Memory B cell (primary cell): Measurements from ENCODE around the gene WDR73.
"Not testable (repeated sequence)": the region's sequence is repeated elsewhere in the genome, so short reads cannot be mapped to it uniquely, and the experiment has no call there.

Source experiments
- ATAC-seq: fragments of 150-1000 bp; cut with Tn5 transposase; 2 replicates; pipeline ENCODE4 v1.10.0; 2021; ENCODE audit warnings: low read depth, mild to moderate bottlenecking, moderate library complexity
- DNase-seq, 2 donors: peaks; one replicate each; pipeline ENCODE4 v3.0.0; 2022; ENCODE audit warnings: low spot score in 2 of 2
- H3K27ac Mint-ChIP-seq: one replicate; pipeline ENCODE4 v1.8.0; 2022; ENCODE audit warnings: mild to moderate bottlenecking, moderate library complexity, mixed read lengths
- H3K27me3 Mint-ChIP-seq: one replicate; pipeline ENCODE4 v1.8.0; 2022; ENCODE audit warnings: mixed read lengths
- H3K36me3 Mint-ChIP-seq: one replicate; pipeline ENCODE4 v1.8.0; 2022; ENCODE audit warnings: mild to moderate bottlenecking, mixed read lengths
- H3K4me1 Mint-ChIP-seq: one replicate; pipeline ENCODE4 v1.8.0; 2022; ENCODE audit warnings: mixed read lengths
- H3K4me3 Mint-ChIP-seq: one replicate; pipeline ENCODE4 v1.8.0; 2022; ENCODE audit warnings: mild to moderate bottlenecking, moderate library complexity, mixed read lengths
- H3K9me3 Mint-ChIP-seq: one replicate; pipeline ENCODE4 v1.8.0; 2022; ENCODE audit warnings: mixed read lengths

WDR73 gene

DNA sequence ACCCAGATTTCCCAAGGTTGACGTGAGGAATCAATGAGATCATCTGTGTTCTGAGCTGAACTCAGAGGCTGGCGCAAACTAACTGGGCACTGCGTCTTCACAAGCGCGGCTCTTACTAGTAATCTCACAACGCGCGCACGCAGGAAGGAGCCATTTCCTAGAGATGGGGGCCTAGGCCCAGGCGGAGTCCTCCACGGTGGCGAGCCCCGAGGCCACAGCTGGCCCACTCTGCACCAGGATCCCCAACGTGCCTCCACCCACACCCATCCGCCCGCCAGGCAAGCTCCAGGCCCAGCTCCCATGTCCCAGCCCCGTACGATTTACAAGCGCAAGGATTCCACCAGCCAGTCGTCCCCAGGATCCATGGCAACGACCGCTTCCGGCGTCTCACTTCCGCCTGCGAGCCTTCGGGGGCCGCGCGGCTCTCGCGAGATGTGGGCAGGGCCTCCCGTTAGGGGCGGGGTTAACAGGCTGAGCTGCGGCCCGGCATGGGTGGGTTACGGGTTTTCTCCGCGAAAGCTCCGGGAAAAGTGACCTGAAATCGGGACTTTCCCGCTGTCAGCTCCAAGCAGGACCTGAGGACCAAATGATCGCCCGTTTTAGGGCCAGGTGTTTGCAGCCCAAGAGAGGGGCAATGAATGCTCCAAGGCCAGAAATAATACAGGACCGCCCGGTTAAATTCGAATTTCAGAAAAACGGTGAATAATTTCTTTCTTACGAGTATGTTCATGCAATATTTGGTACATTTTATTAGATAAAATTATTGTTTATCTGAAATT is at the start of gene WDR73:
WDR73 (minus strand) TSS at position 374 of the 779 bp plus-strand sequence; CDS start at position 365, 9 bp downstream.
- H3K27me3 Mint-ChIP-seq: no peaks in the 10 kb centered on the region
- peak; percentile 75 for ATAC-seq
- DNase-seq: peak; percentile 95 to 97
- no peaks in the 10 kb centered on the region for H3K9me3 Mint-ChIP-seq
- H3K4me3 Mint-ChIP-seq: peak within 1 kb of the TSS; percentile 99
- peaks cover 10% of the 10 kb centered on the region for H3K36me3 Mint-ChIP-seq
- H3K27ac Mint-ChIP-seq: peak within 1 kb of the TSS; percentile 98
- H3K4me1 Mint-ChIP-seq: peaks cover 31% of the 10 kb centered on the region

- no peak for DNase-seq
- peaks cover 38% of the 10 kb centered on the region for H3K4me1 Mint-ChIP-seq
- no peaks in the 10 kb centered on the region for H3K27me3 Mint-ChIP-seq
- peak overlapping the region; percentile 16 for H3K27ac Mint-ChIP-seq
- H3K9me3 Mint-ChIP-seq: no peaks in the 10 kb centered on the region
- H3K36me3 Mint-ChIP-seq: peaks cover 6% of the 10 kb centered on the region
- ATAC-seq: no peak
- no peak overlapping the region for H3K4me3 Mint-ChIP-seq
These were observed 49.7 kb upstream of the WDR73 start for GRCh38 chr15:84703808-84704207.

DNA sequence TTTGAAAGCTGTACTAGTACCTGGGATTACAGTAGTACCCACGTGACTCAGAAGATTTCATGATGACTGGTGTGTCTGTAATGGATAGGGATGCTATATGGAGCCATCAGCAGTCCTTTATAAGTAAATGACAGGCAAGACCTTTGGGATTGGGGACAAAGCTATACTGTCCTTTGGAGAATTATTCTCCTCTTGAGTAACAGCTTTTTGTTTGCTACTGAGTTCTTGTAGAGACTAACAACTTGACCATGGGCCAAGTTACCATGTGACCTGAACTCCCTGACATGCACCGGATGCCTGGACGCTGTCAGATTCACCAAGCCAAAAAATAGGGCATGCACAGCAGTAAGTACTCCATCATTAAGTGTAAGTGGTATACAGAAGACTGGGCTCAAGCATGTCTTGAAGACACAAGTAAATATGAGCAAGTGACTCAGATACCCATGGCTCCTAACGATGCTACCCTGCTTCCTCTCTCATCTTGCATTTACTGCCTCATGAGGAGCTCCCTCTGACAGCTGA is 48.9 kb upstream of the WDR73 start:
- Mint-ChIP-seq H3K36me3 (peaks cover 5% of the 10 kb centered on the region), H3K9me3 (no peaks in the 10 kb centered on the region), H3K4me1 (peaks cover 37% of the 10 kb centered on the region), H3K27ac (peak overlapping the region; percentile 53), H3K27me3 (no peaks in the 10 kb centered on the region), H3K4me3 (no peak overlapping the region)
- ATAC-seq (no peak), DNase-seq (no peak)

- DNase-seq: no peak
- no peaks in the 10 kb centered on the region for H3K27me3 Mint-ChIP-seq
- H3K4me3 Mint-ChIP-seq: no peak overlapping the region
- no peaks in the 10 kb centered on the region for H3K9me3 Mint-ChIP-seq
- H3K36me3 Mint-ChIP-seq: peaks cover 4% of the 10 kb centered on the region
- peaks cover 39% of the 10 kb centered on the region for H3K4me1 Mint-ChIP-seq
- no peak overlapping the region for H3K27ac Mint-ChIP-seq
- ATAC-seq: no peak
These were observed 45.6 kb upstream of the WDR73 start for GRCh38 chr15:84699538-84700191.

GRCh38 chr15:84697236-84697990 is 43.3 kb upstream of the WDR73 start:
- DNase-seq (no peak), ATAC-seq (no peak)
- H3K9me3 Mint-ChIP-seq: no peaks in the 10 kb centered on the region
- no peak overlapping the region for H3K4me3 Mint-ChIP-seq
- peak overlapping the region; percentile 39 for H3K27ac Mint-ChIP-seq
- peaks cover 2% of the 10 kb centered on the region for H3K36me3 Mint-ChIP-seq
- no peaks in the 10 kb centered on the region for H3K27me3 Mint-ChIP-seq
- peaks cover 20% of the 10 kb centered on the region for H3K4me1 Mint-ChIP-seq

DNA sequence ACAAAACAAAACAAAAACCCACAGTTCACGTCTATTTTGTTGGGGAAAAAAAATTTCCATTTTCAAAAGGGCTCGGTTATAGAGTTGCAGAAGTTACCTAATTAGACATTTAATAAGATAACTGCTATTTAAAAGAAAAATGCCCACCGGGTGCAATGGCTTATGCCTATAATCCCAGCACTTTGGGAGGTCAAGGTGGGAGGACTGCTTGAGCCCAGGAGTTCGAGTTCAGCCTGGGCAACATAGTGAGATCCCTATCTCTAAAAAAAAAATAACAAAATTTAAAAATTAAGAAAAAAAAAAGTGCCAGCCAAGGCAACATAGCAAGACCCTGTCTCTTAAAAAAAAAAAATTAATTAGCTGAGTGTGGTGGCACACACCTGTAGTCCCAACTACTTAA is 42.7 kb upstream of the WDR73 start:
- no peaks in the 10 kb centered on the region for H3K9me3 Mint-ChIP-seq
- peaks cover 2% of the 10 kb centered on the region for H3K36me3 Mint-ChIP-seq
- H3K27ac Mint-ChIP-seq: no peak overlapping the region

GRCh38 chr15:84690342-84690741 is 36.3 kb upstream of the WDR73 start:
- Mint-ChIP-seq H3K4me3 (no peak overlapping the region), H3K9me3 (peaks cover 1% of the 10 kb centered on the region), H3K27me3 (no peaks in the 10 kb centered on the region), H3K4me1 (peaks cover 16% of the 10 kb centered on the region), H3K36me3 (peaks cover 15% of the 10 kb centered on the region), H3K27ac (no peak overlapping the region)
- peak; percentile 75 for ATAC-seq
- DNase-seq: no peak

More for the DNA sequence above, 42.7 kb upstream of the WDR73 start:
- no peak for DNase-seq
- no peaks in the 10 kb centered on the region for H3K27me3 Mint-ChIP-seq
- no peak for ATAC-seq
- no peak overlapping the region for H3K4me3 Mint-ChIP-seq
- H3K4me1 Mint-ChIP-seq: peaks cover 20% of the 10 kb centered on the region

DNA sequence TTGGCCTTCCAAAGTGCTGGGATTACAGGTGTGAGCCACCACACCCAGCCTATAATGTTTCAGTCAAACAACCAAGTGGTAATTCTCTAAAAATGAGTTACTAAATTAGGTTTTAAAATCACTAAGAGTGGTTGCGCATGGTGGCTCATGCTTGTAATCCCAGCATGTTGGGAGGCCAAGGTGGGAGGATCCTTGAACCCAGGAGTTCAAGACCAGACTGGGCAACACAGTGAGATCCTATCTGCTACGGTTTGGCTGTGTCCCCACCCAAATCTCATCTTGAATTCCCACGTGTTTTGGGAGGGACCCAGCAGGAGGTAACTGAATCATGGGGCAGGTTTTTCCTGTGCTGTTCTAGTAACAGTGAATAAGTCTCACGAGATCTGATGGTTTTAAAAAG is 35.8 kb upstream of the WDR73 start:
- H3K4me1 Mint-ChIP-seq: peaks cover 16% of the 10 kb centered on the region
- H3K4me3 Mint-ChIP-seq: no peak overlapping the region
- no peaks in the 10 kb centered on the region for H3K27me3 Mint-ChIP-seq
- no peak for DNase-seq
- H3K27ac Mint-ChIP-seq: no peak overlapping the region
- peaks cover 15% of the 10 kb centered on the region for H3K36me3 Mint-ChIP-seq
- peaks cover 1% of the 10 kb centered on the region for H3K9me3 Mint-ChIP-seq
- no peak for ATAC-seq

DNA sequence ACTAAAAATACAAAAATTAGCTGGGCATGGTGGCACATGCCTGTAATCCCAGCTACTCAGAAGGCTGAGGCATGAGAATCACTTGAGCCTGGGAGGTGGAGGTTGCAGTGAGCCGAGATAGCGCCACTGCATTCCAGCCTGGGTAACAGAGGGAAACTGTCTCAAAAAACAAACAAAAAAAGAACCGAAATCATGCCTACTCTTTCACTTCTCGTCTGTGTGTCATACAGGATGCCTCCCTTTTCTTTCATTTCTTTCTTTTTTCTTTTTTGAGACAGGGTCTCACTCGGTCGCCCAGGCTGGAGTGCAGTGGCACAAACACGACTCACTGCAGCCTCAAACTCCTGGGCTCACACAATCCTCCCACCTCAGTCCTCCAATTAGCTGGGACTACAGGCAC is 32.4 kb upstream of the WDR73 start:
- peak; percentile 64 for ATAC-seq
- H3K27me3 Mint-ChIP-seq, DNase-seq, H3K9me3 Mint-ChIP-seq: not testable (repeated sequence)
- Mint-ChIP-seq H3K4me3 (peak overlapping the region; percentile 43), H3K36me3 (peaks cover 20% of the 10 kb centered on the region), H3K27ac (peak overlapping the region; percentile 26), H3K4me1 (peaks cover 15% of the 10 kb centered on the region)

DNA sequence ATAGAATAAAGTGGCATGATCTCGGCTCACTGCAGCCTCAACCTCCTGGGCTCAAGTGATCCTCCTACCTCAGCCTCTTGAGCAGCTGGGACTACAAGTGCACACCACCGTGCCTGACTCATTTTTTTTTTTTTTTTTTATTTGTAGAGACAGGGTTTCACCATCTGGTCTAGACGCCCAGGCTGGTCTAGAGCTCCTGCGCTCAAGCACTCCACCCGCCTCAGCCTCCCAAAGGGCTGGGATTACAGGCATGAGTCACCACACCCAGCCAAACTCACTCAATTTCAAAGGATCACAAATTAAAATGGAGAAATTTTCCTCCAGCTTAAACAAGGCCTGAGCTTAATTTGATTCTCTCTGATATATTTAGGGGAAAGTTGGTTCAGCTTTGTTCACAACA is 31.2 kb upstream of the WDR73 start:
- H3K4me3 Mint-ChIP-seq: no peak overlapping the region
- H3K36me3 Mint-ChIP-seq: peaks cover 13% of the 10 kb centered on the region
- H3K4me1 Mint-ChIP-seq: peaks cover 11% of the 10 kb centered on the region
- H3K9me3 Mint-ChIP-seq: peaks cover 1% of the 10 kb centered on the region
- H3K27me3 Mint-ChIP-seq: no peaks in the 10 kb centered on the region
- H3K27ac Mint-ChIP-seq: no peak overlapping the region
- ATAC-seq: no peak
- no peak for DNase-seq

GRCh38 chr15:84684092-84684491 is 30.0 kb upstream of the WDR73 start:
- Mint-ChIP-seq H3K27ac (peak overlapping the region; percentile 17), H3K36me3 (peaks cover 10% of the 10 kb centered on the region), H3K9me3 (no peaks in the 10 kb centered on the region), H3K4me3 (no peak overlapping the region), H3K4me1 (peaks cover 8% of the 10 kb centered on the region), H3K27me3 (no peaks in the 10 kb centered on the region)
- no peak for DNase-seq
- no peak for ATAC-seq

GRCh38 chr15:84681831-84682230 is 27.7 kb upstream of the WDR73 start:
- peaks cover 5% of the 10 kb centered on the region for H3K4me1 Mint-ChIP-seq
- no peak for DNase-seq
- no peaks in the 10 kb centered on the region for H3K9me3 Mint-ChIP-seq
- peak; percentile 49 for ATAC-seq
- no peak overlapping the region for H3K4me3 Mint-ChIP-seq
- H3K27ac Mint-ChIP-seq: peak overlapping the region; percentile 24
- H3K27me3 Mint-ChIP-seq: no peaks in the 10 kb centered on the region
- peaks cover 7% of the 10 kb centered on the region for H3K36me3 Mint-ChIP-seq

GRCh38 chr15:84671211-84671610 is 17.1 kb upstream of the WDR73 start:
- DNase-seq (no peak), ATAC-seq (no peak)
- Mint-ChIP-seq H3K4me1 (peaks cover 2% of the 10 kb centered on the region), H3K9me3 (no peaks in the 10 kb centered on the region), H3K27ac (no peak overlapping the region), H3K36me3 (peaks cover 27% of the 10 kb centered on the region), H3K27me3 (no peaks in the 10 kb centered on the region), H3K4me3 (no peak overlapping the region)

DNA sequence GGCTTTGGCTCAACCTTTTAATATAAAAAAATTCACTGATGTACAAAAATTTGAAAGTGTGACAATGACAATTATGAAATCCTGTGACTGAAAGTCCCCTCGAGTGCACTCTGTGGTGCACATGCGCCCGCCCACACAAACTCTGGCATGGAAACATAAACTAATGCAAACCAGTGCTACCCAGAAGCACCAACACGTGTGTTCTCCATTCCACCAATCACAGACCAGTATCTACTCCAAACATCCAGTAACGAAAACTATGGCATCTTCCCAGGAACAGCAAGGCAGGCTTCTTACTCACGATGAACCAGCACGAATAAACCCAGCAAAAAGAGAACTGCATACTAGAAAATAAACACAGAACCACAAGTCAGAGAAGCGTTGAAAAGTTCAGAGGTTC is 15.6 kb upstream of the WDR73 start:
- peaks cover 2% of the 10 kb centered on the region for H3K4me1 Mint-ChIP-seq
- no peak overlapping the region for H3K4me3 Mint-ChIP-seq
- no peak for DNase-seq
- H3K36me3 Mint-ChIP-seq: peaks cover 28% of the 10 kb centered on the region
- no peak for ATAC-seq
- H3K27me3 Mint-ChIP-seq: no peaks in the 10 kb centered on the region
- no peaks in the 10 kb centered on the region for H3K9me3 Mint-ChIP-seq
- no peak overlapping the region for H3K27ac Mint-ChIP-seq
